Right atrium auricular region (tissue), 2 donors: ENCODE measurements around the gene CCDC85C. TPM values are rescaled to one million over a fixed set of nuclear protein-coding genes. Genes with fewer than 3 reads are reported as not detected.

ENCODE experiments used
- DNase-seq: peaks from one replicate; pipeline ENCODE4 v3.0.0-alpha.2; 2019; ENCODE audit warnings: low spot score
- H3K27ac ChIP-seq, 2 donors: fragments of 200-600 bp; sonication (generic); 1 replicate in 1 of 2; 2 replicates in 1 of 2; pipeline ENCODE4 v1.5.1; 2016 to 2019
- H3K27me3 ChIP-seq, 2 donors: fragments of 200-600 bp; sonication (generic); one replicate each; pipeline versions ENCODE4 v1.5.1 to v1.6.0; 2017 to 2019
- H3K36me3 ChIP-seq: fragments of 200-600 bp; sonication (generic); one replicate; pipeline ENCODE4 v1.5.1; 2016
- H3K4me1 ChIP-seq, 2 donors: fragments of 200-600 bp; sonication (generic); one replicate each; pipeline versions ENCODE4 v1.5.1 to v1.6.0; 2017 to 2019
- H3K4me3 ChIP-seq, 2 donors: fragments of 200-600 bp; sonication (generic); 1 replicate in 1 of 2; 2 replicates in 1 of 2; pipeline ENCODE4 v1.5.1; 2017 to 2019; ENCODE audit warnings: mild to moderate bottlenecking in 1 of 2, moderate library complexity in 1 of 2
- H3K9me3 ChIP-seq, 2 donors: fragments of 200-600 bp; sonication (generic); one replicate each; pipeline ENCODE4 v1.5.1; 2019
- total RNA-seq, 2 donors: library from RNA; depleted of rRNA; stranded (reverse); fragments of >200 nt; gene quantifications; one replicate each; pipeline ENCODE4 v1.1.0, GENCODE V29; 2016
- TF ChIP-seq, protein P1 (sequence below), 2 donors: fragments of 200-600 bp; sonication (generic); IDR thresholded peaks; one replicate each; pipeline ENCODE4 v1.5.1; 2019; ENCODE audit warnings: antibody characterized with exemption in 2 of 2

CCDC85C gene
- total RNA-seq, 2 donors from 2014 or later, result 17.1 to 17.7 TPM

DNA sequence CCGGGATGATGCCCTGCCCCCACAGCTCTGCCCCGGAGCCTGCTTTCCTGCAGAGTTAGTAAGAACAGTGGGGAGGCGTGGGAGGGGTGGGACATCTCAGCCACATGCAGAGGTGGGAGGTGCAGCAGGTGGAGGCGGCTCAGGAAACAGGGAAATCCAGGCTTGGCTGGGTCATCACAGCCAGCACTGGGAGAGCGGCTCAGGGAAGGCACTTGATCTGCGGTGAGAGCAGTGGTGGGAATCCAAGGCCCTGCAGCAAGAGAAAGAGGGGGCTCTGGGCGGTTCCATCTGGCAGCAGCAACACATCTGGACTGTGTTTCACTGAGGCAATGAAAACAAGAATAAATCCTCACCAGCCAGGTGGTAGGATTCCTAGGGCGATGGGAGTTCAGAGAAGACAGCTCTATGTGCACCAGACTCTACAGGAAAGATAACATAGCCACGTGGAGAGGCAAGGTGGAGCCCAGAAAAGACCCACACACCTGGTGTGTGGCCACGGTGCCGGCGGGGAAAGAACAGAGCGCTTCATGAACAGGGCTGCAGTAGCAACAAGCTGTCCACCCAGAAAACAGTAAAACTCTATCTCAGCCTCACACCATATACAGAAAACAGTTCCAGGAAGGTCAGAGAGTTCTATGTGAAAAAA is 57.6 kb downstream of the CCDC85C start:
- TF ChIP-seq, protein P1, sequence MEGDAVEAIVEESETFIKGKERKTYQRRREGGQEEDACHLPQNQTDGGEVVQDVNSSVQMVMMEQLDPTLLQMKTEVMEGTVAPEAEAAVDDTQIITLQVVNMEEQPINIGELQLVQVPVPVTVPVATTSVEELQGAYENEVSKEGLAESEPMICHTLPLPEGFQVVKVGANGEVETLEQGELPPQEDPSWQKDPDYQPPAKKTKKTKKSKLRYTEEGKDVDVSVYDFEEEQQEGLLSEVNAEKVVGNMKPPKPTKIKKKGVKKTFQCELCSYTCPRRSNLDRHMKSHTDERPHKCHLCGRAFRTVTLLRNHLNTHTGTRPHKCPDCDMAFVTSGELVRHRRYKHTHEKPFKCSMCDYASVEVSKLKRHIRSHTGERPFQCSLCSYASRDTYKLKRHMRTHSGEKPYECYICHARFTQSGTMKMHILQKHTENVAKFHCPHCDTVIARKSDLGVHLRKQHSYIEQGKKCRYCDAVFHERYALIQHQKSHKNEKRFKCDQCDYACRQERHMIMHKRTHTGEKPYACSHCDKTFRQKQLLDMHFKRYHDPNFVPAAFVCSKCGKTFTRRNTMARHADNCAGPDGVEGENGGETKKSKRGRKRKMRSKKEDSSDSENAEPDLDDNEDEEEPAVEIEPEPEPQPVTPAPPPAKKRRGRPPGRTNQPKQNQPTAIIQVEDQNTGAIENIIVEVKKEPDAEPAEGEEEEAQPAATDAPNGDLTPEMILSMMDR (IDR thresholded peaks at IDR 0.05), result no peak
- Histone ChIP-seq H3K27me3 (no peaks in the 10 kb centered on the region), H3K9me3 (no peaks in the 10 kb centered on the region), H3K4me3 (no peak overlapping the region), H3K27ac (no peak overlapping the region), H3K4me1 (peaks cover 0 to 38% of the 10 kb centered on the region in 2 donors), H3K36me3 (no peaks in the 10 kb centered on the region)
- no peak for DNase-seq

DNA sequence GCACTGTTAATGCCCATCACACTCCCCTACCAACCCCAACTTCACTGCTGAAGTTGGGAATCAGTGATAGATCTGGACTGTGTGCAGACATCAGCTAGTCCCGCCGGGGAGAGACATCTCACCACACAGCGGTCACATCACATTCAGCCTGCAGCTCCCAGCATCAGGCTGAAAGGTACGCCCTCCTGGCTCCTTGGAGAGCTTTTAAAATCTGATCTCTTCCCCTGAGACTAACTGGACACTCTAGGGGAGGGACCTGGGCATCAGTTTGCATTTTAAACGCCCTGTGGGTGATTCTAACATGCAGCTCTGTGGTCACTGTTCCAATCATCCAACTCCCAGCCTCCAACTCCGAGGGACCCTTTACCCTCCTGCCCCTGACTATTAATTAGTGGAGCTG is 58.4 kb downstream of the CCDC85C start:
- TF ChIP-seq, protein P1 (IDR thresholded peaks at IDR 0.05), result no peak
- H3K4me1 ChIP-seq, result peaks cover 0 to 46% of the 10 kb centered on the region in 2 donors
- no peak for DNase-seq
- no peak overlapping the region for H3K4me3 ChIP-seq
- H3K27me3 ChIP-seq, result no peaks in the 10 kb centered on the region
- H3K36me3 ChIP-seq, result no peaks in the 10 kb centered on the region
- H3K27ac ChIP-seq, result no peak overlapping the region
- H3K9me3 ChIP-seq, result no peaks in the 10 kb centered on the region

DNA sequence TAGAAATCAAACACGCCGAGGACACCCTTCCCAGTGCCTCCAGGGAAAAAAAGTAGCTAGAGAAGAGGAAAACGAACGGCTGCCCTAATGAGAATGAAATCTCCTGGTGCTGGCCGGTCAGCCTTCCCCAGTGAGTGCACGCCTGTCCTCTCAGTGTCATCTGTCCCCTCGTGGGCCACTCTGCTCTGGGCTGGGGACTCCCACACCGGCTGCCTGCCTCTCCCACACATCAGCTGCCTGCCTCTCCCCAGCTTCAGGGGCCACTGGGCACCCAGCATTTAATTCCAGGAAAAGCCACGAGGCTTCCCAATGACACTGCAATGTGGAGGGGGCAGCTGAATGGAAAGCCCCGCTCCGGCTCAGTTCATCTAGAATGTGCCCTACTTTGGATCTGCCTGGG is 59.0 kb downstream of the CCDC85C start:
- TF ChIP-seq, protein P1 (IDR thresholded peaks at IDR 0.05), result no peak
- H3K9me3 ChIP-seq, result no peaks in the 10 kb centered on the region
- no peaks in the 10 kb centered on the region for H3K27me3 ChIP-seq
- no peak overlapping the region for H3K4me3 ChIP-seq
- H3K36me3 ChIP-seq, result no peaks in the 10 kb centered on the region
- no peak for DNase-seq
- peaks cover 0 to 52% of the 10 kb centered on the region in 2 donors for H3K4me1 ChIP-seq
- no peak overlapping the region for H3K27ac ChIP-seq

DNA sequence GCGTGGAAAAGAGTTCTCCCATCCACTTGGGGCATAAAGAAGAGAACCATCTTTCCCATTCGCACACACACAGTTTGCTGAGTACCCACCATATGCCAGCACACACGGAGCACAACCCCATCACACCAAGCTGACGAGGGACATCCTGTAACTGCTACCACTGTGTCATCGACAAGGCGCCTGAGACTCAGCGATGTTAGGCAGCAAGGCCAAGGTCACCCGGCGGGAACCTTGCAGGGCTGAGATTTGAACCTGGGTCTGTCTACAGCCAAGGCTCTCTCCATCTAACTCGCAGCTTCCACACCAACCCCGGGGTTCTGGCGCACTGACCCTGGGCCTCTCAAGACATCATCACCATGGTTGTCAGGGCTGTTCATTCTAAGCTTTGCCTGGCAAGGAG is 60.0 kb downstream of the CCDC85C start:
- peaks cover 0 to 52% of the 10 kb centered on the region in 2 donors for H3K4me1 ChIP-seq
- H3K9me3 ChIP-seq, result no peaks in the 10 kb centered on the region
- H3K27me3 ChIP-seq, result no peaks in the 10 kb centered on the region
- TF ChIP-seq, protein P1 (IDR thresholded peaks at IDR 0.05), result no peak
- no peaks in the 10 kb centered on the region for H3K36me3 ChIP-seq
- no peak for DNase-seq
- no peak overlapping the region for H3K27ac ChIP-seq
- no peak overlapping the region for H3K4me3 ChIP-seq

DNA sequence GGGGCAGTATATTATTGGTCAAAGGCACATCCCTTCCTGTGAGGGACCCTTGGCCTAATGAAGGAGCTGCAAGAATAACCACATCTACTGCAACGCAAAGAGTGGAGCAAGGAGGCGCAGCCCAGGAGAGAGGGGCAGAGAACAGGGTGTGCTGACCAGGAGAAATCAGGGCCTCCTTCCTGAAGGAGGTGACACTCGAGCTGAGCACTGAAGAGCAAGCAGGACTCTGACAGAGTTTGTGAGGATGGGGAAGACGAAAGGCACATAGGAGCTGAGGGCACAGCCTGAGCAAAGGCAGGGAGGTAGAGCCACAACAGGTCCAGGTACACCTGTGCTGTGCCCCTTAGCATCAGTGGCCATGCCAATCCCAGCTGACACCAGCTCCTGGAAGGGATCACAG is 60.6 kb downstream of the CCDC85C start:
- Histone ChIP-seq H3K27me3 (no peaks in the 10 kb centered on the region), H3K9me3 (no peaks in the 10 kb centered on the region), H3K4me1 (peaks cover 0 to 58% of the 10 kb centered on the region in 2 donors), H3K4me3 (no peak overlapping the region), H3K27ac (no peak overlapping the region), H3K36me3 (no peaks in the 10 kb centered on the region)
- no peak for DNase-seq
- TF ChIP-seq, protein P1 (IDR thresholded peaks at IDR 0.05), result no peak

DNA sequence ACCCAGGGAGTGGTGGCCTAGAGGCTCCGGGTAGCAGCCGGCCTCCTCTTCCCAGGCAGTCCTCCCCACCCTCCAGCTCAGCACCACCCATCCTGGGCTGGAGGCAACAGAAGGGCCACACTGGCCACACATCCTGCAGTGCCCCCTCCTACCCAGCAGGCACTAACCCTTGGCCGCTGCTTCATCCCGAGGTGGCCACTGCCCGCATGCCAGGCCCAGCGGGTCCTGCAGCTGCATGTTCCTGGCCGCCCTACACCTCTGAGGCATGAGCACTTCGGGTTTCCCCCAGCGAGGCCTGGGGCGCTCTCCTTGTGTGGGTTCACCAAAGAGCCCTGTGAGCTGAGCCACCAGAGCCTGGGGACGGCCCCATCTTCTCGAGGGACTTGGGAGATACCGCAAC is 61.4 kb downstream of the CCDC85C start:
- peaks cover 0 to 65% of the 10 kb centered on the region in 2 donors for H3K4me1 ChIP-seq
- H3K27ac ChIP-seq, result no peak overlapping the region
- H3K4me3 ChIP-seq, result no peak overlapping the region
- TF ChIP-seq, protein P1 (IDR thresholded peaks at IDR 0.05), result no peak
- DNase-seq, result no peak
- no peaks in the 10 kb centered on the region for H3K9me3 ChIP-seq
- H3K36me3 ChIP-seq, result no peaks in the 10 kb centered on the region
- H3K27me3 ChIP-seq, result no peaks in the 10 kb centered on the region
